GM12801 (cell line): Measurements from ENCODE around the gene PPIA.

Source experiments
- CTCF ChIP-seq: IDR thresholded peaks from one replicate; pipeline ENCODE4 v1.5.1; 2011; ENCODE audit warnings: control low read depth; ENCODE audit not compliant: insufficient read length; ENCODE audit errors: extremely low read depth

The PPIA gene

GRCh38 chr7:44783407-44783806 is 13.1 kb upstream of the PPIA start:
- no peak for TF ChIP-seq CTCF

- no peak for TF ChIP-seq CTCF
These were observed 12.1 kb upstream of the PPIA start for GRCh38 chr7:44784364-44784763.

DNA sequence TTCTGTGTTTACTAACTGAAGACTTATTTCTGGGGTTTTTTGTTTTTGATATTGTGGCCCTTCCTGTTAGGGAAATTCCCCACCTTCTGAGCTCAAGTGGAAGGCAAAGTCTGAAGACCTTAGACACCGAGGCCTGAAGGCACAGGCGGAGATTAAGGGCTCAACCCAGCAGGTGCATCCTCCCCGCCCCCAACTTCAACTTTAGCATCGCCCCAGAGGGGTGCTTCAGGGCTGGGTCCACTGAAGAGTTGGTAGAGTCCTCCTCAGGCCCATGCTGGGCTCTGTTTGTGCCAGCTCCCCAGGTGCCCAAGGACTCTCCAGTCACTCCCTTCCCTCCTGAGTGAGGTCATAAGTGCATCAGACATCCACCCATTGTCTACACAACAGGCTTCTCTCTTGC is 9.4 kb upstream of the PPIA start:
- TF ChIP-seq CTCF: no peak

DNA sequence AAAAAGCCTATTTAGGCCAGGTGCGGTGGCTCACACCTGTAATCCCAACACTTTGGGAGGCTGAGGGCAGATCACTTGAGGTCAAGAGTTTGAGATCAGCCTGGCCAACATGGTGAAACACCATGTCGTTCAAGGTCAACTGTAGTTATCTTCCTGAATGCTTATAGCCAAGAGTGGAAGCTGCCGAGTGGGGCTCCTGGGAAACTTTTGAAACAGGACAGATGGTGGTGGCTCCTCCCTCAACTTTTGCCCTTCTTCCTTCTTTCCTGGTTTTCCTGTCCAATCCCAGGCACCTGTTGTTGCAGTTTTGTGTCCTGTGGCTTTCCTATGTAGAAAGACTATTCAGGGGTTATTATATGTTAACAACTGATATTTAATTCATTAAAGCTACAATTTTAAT is 8.7 kb upstream of the PPIA start:
- no peak for TF ChIP-seq CTCF

GRCh38 chr7:44789990-44790389 is 6.5 kb upstream of the PPIA start:
- TF ChIP-seq CTCF: no peak

GRCh38 chr7:44791278-44792219 is 4.9 kb upstream of the PPIA start:
- TF ChIP-seq CTCF: no peak

DNA sequence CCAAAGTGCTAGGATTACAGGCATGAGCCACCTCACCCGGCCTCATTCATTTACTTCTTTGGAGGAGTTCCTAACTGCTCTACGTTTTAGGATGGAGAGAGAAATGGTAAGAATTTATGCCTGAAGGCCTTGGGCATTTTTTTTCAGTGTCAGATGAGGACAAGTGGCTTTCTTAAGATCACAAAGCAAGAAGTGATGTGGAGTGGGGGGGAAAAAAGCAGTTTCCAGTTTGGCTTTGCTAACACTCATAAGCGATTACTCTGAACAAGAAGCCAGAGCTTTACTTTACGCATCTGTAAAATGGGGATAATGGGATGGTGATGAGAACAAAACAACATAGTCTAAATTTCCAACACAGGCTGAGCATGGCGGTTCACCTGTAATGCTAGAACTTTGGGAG is 2.6 kb upstream of the PPIA start:
- no peak for TF ChIP-seq CTCF

- TF ChIP-seq CTCF: no peak
These were observed 2.1 kb upstream of the PPIA start for GRCh38 chr7:44794331-44794730.
